IMR-90 (cell line): Measurements from ENCODE around the gene BPIFB2. TPM values are rescaled to one million over a fixed set of nuclear protein-coding genes. Genes with fewer than 3 reads are reported as not detected.

ENCODE experiments used
- ATAC-seq: fragments of 200-7000 bp; cut with Tn5 transposase; 2 replicates; pipeline ENCODE4 v1.9.1; 2020; ENCODE audit warnings: low read depth, mild to moderate bottlenecking, moderate library complexity
- BruUV-seq: library from RNA; stranded (reverse); fragments of 400-500 nt; replicated peaks from 2 replicates; lab custom pipeline; 2021; lab: Mats Ljungman, UMichigan
- CTCF ChIA-PET: fragments of 300-600 bp; formaldehyde crosslinking; extraction: SDS; loops from one replicate; lab custom pipeline; 2021; ENCODE audit warnings: antibody characterized with exemption; lab: Yijun Ruan, JAX
- POLR2A ChIA-PET: fragments of 300-600 bp; sonication (Branson Sonifier 250); formaldehyde crosslinking; loops from one replicate; lab custom pipeline; 2022; ENCODE audit warnings: antibody characterized with exemption; ENCODE audit not compliant: unreplicated experiment; lab: Charles Lee
- DNase-seq: peaks from one replicate; pipeline ENCODE4 v3.0.0; 2013
- H2AFZ ChIP-seq: replicated peaks from 2 replicates; pipeline ENCODE3; 2013; ENCODE audit warnings: low read length, mild to moderate bottlenecking; ENCODE audit not compliant: poor library complexity
- H2AK5ac ChIP-seq: 2 replicates; pipeline ENCODE4 v1.6.1; 2013; ENCODE audit warnings: low read depth, low read length, inconsistent platforms
- H2AK9ac ChIP-seq: replicated peaks from 2 replicates; pipeline ENCODE3; 2013; ENCODE audit warnings: mild to moderate bottlenecking, low read depth, low read length, moderate library complexity; ENCODE audit not compliant: poor library complexity
- H2BK120ac ChIP-seq: 2 replicates; pipeline ENCODE4 v1.6.1; 2013; ENCODE audit warnings: low read depth, low read length, inconsistent platforms
- H2BK15ac ChIP-seq: 3 replicates; pipeline ENCODE4 v1.6.1; 2013; ENCODE audit warnings: low read depth, low read length, inconsistent platforms
- H2BK20ac ChIP-seq: 2 replicates; pipeline ENCODE4 v1.6.1; 2013; ENCODE audit warnings: low read depth, mild to moderate bottlenecking, inconsistent platforms, low read length, moderate library complexity
- H2BK5ac ChIP-seq: 2 replicates; pipeline ENCODE4 v1.6.1; 2013; ENCODE audit warnings: mild to moderate bottlenecking, low read depth, low read length, inconsistent platforms; ENCODE audit not compliant: poor library complexity, severe bottlenecking
- H3K14ac ChIP-seq: replicated peaks from 2 replicates; pipeline ENCODE4 v1.6.1; 2013; ENCODE audit warnings: low read depth, low read length, inconsistent platforms
- H3K18ac ChIP-seq: 2 replicates; pipeline ENCODE4 v1.6.1; 2013; ENCODE audit warnings: low read depth, low read length, control low read depth
- H3K23ac ChIP-seq: 2 replicates; pipeline ENCODE4 v1.6.1; 2013; ENCODE audit warnings: low read depth, low read length, inconsistent platforms
- H3K27ac ChIP-seq: 2 replicates; pipeline ENCODE4 v1.5.1; 2013; ENCODE audit warnings: mild to moderate bottlenecking, control low read depth, low read length; ENCODE audit not compliant: insufficient read depth
- H3K27me3 ChIP-seq: 2 replicates; pipeline ENCODE4 v1.6.1; 2013; ENCODE audit warnings: low read length; ENCODE audit not compliant: control insufficient read depth, insufficient read depth
- H3K36me3 ChIP-seq: 2 replicates; pipeline ENCODE4 v1.6.1; 2013; ENCODE audit warnings: low read length, mixed read lengths; ENCODE audit not compliant: control insufficient read depth, insufficient read depth
- H3K4ac ChIP-seq: 2 replicates; pipeline ENCODE4 v1.6.1; 2013; ENCODE audit warnings: low read depth, low read length, inconsistent platforms
- H3K4me1 ChIP-seq: 2 replicates; pipeline ENCODE4 v1.6.1; 2013; ENCODE audit warnings: low read length, mixed read lengths; ENCODE audit not compliant: control insufficient read depth, insufficient read depth
- H3K4me2 ChIP-seq: 2 replicates; pipeline ENCODE4 v1.6.1; 2013; ENCODE audit warnings: low read depth, mild to moderate bottlenecking, control low read depth, low read length, moderate library complexity
- H3K4me3 ChIP-seq: 2 replicates; pipeline ENCODE4 v1.5.1; 2013; ENCODE audit warnings: low read depth, mild to moderate bottlenecking, control low read depth, low read length, moderate library complexity; ENCODE audit not compliant: insufficient read depth
- H3K56ac ChIP-seq: 2 replicates; pipeline ENCODE4 v1.6.1; 2013; ENCODE audit warnings: low read length, inconsistent platforms; ENCODE audit not compliant: insufficient read depth; ENCODE audit errors: extremely low read depth
- H3K79me1 ChIP-seq, 2 experiments: 2 replicates each; pipeline ENCODE4 v1.6.1; 2013; ENCODE audit warnings: low read length in 2 of 2, inconsistent platforms in 1 of 2, low read depth in 1 of 2
- H3K9ac ChIP-seq: 2 replicates; pipeline ENCODE4 v1.6.1; 2013; ENCODE audit warnings: low read depth, low read length, control low read depth
- H3K9me1 ChIP-seq: 2 replicates; pipeline ENCODE4 v1.6.1; 2013; ENCODE audit warnings: low read length, inconsistent platforms; ENCODE audit not compliant: insufficient read depth
- H3K9me3 ChIP-seq: 2 replicates; pipeline ENCODE4 v1.6.1; 2013; ENCODE audit warnings: low read length; ENCODE audit not compliant: control insufficient read depth, insufficient read depth
- H4K20me1 ChIP-seq: 2 replicates; pipeline ENCODE4 v1.6.1; 2013; ENCODE audit warnings: low read length, inconsistent platforms; ENCODE audit not compliant: insufficient read depth
- H4K5ac ChIP-seq: 2 replicates; pipeline ENCODE4 v1.6.1; 2013; ENCODE audit warnings: mild to moderate bottlenecking, low read depth, low read length, control low read depth
- H4K8ac ChIP-seq, 2 experiments: 2 replicates each; pipeline ENCODE4 v1.6.1; 2013; ENCODE audit warnings: low read depth in 2 of 2, low read length in 2 of 2, control low read depth in 1 of 2, inconsistent platforms in 1 of 2
- H4K91ac ChIP-seq: 2 replicates; pipeline ENCODE4 v1.6.1; 2013; ENCODE audit warnings: low read depth, low read length, inconsistent platforms; ENCODE audit not compliant: insufficient read depth
- CHD1 ChIP-seq: IDR thresholded peaks from 2 replicates; pipeline ENCODE4 v1.6.1; 2012; ENCODE audit warnings: low read depth, low read length, improper control_type of control experiment
- ELK1 ChIP-seq: fragments of 150-350 bp; IDR thresholded peaks from 2 replicates; pipeline ENCODE4 v1.6.1; 2016; ENCODE audit warnings: low read depth, mild to moderate bottlenecking, low read length, moderate library complexity, borderline replicate concordance
- MAFK ChIP-seq: IDR thresholded peaks from 2 replicates; pipeline ENCODE4 v1.6.1; 2012; ENCODE audit warnings: low read depth, low read length, improper control_type of control experiment
- WGBS, 2 experiments: methylation state at CpG; one replicate each; pipeline versions ENCODE4 v1.1.5 to v1.1.7; 2013; ENCODE audit warnings: missing lambda C conversion rate in 2 of 2; ENCODE audit not compliant: insufficient read length in 1 of 2; ENCODE audit errors: extremely low coverage in 2 of 2; 5-methylcytosine and 5-hydroxymethylcytosine counted together
- dilution Hi-C: fragments of 300-500 bp; cut with HindIII; formaldehyde crosslinking; loops from one replicate; pipeline ENCODE4 v1.14.3; 2018; ENCODE audit warnings: low sequenced_read_pairs; ENCODE audit not compliant: unreplicated experiment
- in situ Hi-C: fragments of 300-500 bp; cut with MboI; formaldehyde crosslinking; loops from 3 replicates; pipeline ENCODE4 v1.14.3; 2019; ENCODE audit warnings: low sequenced_read_pairs, inconsistent platforms, mixed read lengths
- intact Hi-C: fragments of 100-400 bp; cut with micrococcal nuclease; formaldehyde crosslinking; loops from 2 replicates; pipeline ENCODE4 v1.10.0; 2022
- polyA plus RNA-seq, 3 experiments: library from polyadenylated mRNA; depleted of rRNA; stranded (reverse); fragments of >200 nt; gene quantifications; 2 replicates each; pipeline ENCODE4 v1.2.3, GENCODE V29; 2012; ENCODE audit warnings: low replicate concordance in 1 of 3
- total RNA-seq: library from RNA; depleted of rRNA; stranded (reverse); fragments of >200 nt; gene quantifications from 2 replicates; pipeline ENCODE4 v1.2.3, GENCODE V29; 2012

BPIFB2 gene
- total and polyA plus RNA-seq, 2 of the 4 experiments (the other 2 are of a cell fraction) = not detected

DNA sequence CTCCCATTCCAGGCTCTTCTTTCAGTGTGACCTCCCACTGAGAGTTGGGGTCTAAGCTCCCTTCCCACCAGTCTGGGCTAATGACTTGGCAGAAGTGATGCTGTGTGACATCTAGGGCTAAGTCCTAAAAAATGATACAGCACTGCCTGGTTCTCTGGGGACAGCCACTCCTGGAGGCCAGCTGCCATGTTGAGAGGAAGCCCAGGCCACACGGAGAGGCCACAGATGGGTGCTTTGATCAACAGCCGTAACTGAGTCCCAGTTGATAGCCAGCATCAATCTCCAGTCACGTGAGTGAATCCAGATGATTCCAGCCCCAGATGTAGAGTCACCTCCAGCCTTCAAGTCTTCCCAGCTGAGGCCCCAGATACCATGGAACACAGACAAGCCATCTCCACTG, 17.1 kb upstream of the BPIFB2 start:
- Histone ChIP-seq H3K14ac (no peak overlapping the region), H3K27ac (no peak overlapping the region), H4K8ac (no peak overlapping the region), H3K9me1 (no peaks in the 10 kb centered on the region), H2AK9ac (no peak overlapping the region), H3K9ac (no peak overlapping the region), H3K4me2 (no peak overlapping the region), H2BK15ac (no peak overlapping the region), H2AK5ac (no peak overlapping the region), H4K5ac (no peak overlapping the region), H2BK5ac (no peak overlapping the region), H3K18ac (no peak overlapping the region), H4K20me1 (no peaks in the 10 kb centered on the region), H2BK120ac (no peak overlapping the region), H3K27me3 (peaks cover 8% of the 10 kb centered on the region), H2AFZ (no peak overlapping the region), H3K4me1 (no peaks in the 10 kb centered on the region), H4K91ac (no peak overlapping the region), H2BK20ac (no peak overlapping the region), H3K4ac (no peak overlapping the region), H3K9me3 (no peaks in the 10 kb centered on the region), H3K4me3 (no peak overlapping the region), H3K23ac (no peak overlapping the region), H3K36me3 (no peaks in the 10 kb centered on the region), H3K56ac (no peak overlapping the region), H3K79me1 (no peaks in the 10 kb centered on the region)
- ATAC-seq (no peak), DNase-seq (no peak)
- dilution Hi-C loops = no loop called here
- 32% methylated on average over 3 of the region's 3 CpGs; no CpG with 5 or more reads in 1 of the 2 experiments for WGBS, 2 experiments
- intact Hi-C loops = no loop called here
- in situ Hi-C loops = no loop called here
- ChIA-PET CTCF (no interaction called here), POLR2A (no interaction called here)
- TF ChIP-seq CHD1 = no peak
- no peak for TF ChIP-seq ELK1
- TF ChIP-seq MAFK = no peak
- BruUV-seq = no TSS peak
